Fibroblast of lung (primary cell): ENCODE results near the gene SERTAD3.
"Not testable (repeated sequence)": the region's sequence is repeated elsewhere in the genome, so short reads cannot be mapped to it uniquely, and the experiment has no call there.

Experiments used
- CTCF ChIP-seq, 2 donors: IDR thresholded peaks in 1 of 2; conservative IDR thresholded peaks in 1 of 2; 1 replicate in 1 of 2; 2 replicates in 1 of 2; pipeline ENCODE4 v1.5.1; 2011 to 2012; ENCODE audit warnings: low read length in 2 of 2, control low read depth in 1 of 2, inconsistent platforms in 1 of 2, low read depth in 1 of 2, mild to moderate bottlenecking in 1 of 2
- EZH2 ChIP-seq: IDR thresholded peaks from 2 replicates; pipeline ENCODE4 v1.5.1; 2012; ENCODE audit warnings: low read length, control low read depth, mild to moderate bottlenecking; ENCODE audit errors: missing control alignments

- not testable (repeated sequence) for TF ChIP-seq CTCF (conservative IDR thresholded peaks at IDR 0.05 in 1 of 2, IDR thresholded peaks at IDR 0.05 in 1 of 2; ENCODE audit: low read depth in 1 of 2, low read length in 2 of 2); EZH2
These were observed 11.4 kb downstream of the SERTAD3 start for GRCh38 chr19:40432760-40433159.
